ENCODE results near the gene SASS6.

The SASS6 gene, protein sequence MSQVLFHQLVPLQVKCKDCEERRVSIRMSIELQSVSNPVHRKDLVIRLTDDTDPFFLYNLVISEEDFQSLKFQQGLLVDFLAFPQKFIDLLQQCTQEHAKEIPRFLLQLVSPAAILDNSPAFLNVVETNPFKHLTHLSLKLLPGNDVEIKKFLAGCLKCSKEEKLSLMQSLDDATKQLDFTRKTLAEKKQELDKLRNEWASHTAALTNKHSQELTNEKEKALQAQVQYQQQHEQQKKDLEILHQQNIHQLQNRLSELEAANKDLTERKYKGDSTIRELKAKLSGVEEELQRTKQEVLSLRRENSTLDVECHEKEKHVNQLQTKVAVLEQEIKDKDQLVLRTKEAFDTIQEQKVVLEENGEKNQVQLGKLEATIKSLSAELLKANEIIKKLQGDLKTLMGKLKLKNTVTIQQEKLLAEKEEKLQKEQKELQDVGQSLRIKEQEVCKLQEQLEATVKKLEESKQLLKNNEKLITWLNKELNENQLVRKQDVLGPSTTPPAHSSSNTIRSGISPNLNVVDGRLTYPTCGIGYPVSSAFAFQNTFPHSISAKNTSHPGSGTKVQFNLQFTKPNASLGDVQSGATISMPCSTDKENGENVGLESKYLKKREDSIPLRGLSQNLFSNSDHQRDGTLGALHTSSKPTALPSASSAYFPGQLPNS

DNA sequence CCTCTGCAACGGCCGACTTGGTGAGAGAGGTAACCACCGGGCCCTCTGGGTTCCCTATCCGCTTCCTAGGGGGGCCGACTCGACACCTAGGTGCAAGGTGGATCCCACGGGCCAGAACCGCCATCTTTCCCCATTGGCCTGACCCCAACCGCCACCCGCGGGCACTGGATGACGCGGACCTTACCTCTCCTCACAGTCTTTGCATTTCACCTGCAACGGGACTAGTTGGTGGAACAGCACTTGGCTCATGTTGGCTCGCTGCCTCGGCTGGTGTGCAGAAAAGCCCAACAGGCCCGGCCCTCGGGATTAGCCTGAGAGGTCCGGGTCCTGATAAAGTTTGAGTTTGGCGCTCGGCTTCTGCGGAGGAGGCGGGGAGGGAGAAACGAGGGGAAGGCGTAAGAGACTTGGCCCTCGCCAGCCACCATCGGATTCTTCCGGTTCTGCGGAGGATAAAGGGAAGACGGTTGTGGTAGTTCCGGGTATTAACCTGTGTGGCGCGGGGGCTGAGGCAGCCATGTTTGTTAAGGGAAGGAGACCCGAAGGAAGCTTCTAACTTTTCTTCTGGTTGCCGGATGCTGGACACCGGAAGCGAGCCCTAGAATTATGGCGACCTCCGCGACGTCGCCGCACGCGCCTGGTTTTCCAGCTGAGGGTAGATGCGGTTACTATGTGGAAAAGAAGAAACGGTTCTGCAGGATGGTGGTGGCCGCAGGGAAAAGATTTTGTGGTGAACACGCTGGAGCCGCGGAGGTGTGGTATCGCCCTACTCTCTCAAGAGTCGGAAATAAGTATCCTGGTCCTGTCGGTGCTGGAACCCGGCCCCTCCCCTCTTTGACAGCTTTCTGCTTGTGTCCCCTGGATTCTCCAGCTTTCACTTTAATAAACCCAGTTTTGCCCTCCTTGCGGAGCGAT lies at the start of gene SASS6, which contains the start of gene TRMT13:
TSS of gene SASS6 (minus strand) at position 365 of the 912 bp plus-strand sequence. CDS start at position 249, 116 bp downstream.
TSS of gene TRMT13 (plus strand) at position 598 of the 912 bp plus-strand sequence. CDS start at position 604, 6 bp downstream.
- peak; percentile 98 for DNase-seq

DNA sequence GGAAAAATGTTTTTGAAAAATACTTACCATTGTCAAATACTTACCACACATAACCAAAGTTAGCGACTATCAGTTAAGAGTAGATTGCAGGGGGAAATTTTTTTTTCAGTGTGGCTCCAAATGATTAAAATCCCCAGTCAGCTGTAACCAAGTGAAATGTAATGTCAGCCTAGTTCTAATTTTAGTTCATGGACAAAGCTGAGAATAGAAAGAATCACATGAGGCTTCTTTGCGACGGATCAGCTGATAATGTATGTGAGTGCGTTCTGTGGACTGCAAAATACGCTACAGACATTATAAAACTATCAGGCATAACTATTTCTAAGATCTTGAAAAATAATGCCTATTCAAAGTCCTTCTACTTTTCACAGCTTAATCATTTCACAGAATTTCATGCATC lies 45.4 kb upstream of the SASS6 start, which contains the start of gene LRRC39:
TSS of gene LRRC39 (minus strand) at position 166 of the 400 bp plus-strand sequence. CDS start 9,740 bp downstream, outside the sequence.
- DNase-seq: no peak

DNA sequence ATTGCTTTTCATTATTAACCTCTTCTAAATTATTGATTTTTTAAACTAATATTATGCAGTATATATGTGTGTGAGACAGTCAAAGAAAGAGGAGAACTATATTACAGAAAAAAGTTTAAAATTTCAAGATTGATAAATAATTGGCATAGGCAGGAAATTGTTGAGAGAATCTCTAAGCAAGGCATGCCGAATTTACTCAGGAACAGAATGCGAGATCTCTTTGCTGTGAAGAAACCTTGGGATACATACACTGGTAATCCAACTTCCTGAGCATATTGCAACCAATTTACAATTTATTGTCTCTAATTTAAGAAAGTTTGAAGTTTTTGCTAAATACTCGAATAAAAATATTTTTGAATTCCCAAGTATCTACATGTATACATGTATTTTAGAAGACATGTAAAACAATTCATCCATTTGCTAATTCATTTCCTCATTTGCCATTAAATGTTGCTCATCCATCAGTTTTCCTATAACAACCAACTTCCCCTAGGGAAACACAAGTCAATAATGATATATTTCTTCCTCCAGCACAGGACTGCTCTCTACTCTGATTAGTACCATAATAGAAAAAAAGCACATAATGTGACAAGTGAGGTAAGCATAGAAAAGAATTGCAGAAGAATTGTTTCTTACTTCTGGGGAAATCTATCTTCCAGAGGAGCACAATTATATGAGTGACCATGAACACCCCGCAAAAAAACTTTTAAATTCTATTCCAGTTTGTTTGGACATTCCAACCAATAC lies 44.7 kb upstream of the SASS6 start:
- no peak for DNase-seq

DNA sequence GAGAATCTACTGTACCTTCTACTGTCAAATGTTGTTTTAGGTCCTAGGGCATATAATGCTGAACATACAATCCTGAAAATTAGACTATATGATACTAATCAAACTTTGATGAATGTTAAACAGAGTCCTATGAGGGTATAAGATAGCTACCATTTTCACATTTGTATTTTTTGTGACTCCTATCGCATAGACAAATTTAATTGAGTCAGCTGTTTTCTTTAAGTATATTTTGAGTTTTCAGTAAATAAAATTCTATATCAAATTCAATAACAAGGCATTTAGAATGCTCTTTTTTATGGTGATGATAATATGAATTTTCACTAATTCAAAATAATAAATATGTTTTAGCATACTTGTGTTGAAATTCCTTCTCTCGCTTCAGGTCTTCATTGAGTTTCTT lies 35.3 kb upstream of the SASS6 start:
- DNase-seq: no peak

DNA sequence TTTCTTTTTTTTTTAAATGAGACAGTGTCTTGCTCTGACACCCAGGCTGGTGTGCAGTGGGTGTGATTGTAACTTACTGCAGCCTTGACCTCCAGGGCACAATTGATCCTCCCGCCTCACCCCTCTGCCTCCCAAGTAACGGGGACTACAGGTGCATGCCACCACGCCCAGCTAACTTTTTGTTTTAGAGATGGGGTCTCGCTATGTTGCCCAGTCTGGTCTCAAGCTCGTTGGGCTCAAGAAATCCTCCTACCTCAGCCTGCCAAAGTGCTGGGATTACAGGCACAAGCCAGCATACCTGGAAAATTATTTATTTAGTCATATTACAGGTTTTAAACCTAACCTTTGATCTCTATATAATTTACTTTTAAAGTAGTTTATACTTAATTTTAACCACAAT lies 32.0 kb upstream of the SASS6 start:
- DNase-seq: no peak

DNA sequence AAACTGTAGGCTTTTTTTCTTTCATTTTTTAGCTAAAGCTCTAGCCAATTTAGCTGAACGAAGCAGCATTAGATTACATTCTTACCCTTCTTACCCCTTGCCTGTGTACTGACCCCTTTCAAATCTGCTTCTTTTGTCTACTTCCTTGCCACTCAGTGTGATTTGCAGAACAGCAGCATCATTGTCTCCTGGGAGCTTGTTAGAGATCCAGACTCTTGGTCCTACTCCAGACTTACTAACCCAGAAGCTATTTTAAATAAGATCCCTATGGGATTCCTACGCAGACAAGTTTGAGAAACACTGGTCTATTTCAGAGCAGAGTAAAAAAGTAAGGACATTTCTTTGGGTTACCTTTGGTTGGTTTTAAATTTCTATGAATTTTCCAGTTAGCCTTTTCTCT lies 31.5 kb upstream of the SASS6 start:
- DNase-seq: no peak

DNA sequence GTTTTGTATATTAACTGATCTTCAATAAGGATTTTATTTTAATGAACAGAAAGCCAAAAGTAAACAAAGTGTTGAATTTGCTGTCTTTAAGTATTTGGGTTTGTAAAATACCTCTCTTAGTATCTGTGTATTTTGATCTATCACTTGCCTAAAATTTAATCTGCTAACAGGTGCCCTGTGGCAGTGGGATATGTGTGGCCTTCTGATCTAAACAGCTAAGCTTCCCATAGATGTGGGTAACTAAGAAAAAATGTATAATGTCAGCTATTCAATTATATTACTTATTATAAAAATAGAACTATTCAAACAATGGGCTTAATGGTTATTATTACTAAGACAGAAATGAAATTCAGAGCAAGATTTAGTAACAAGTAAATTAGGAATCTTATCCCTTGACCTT lies 30.2 kb upstream of the SASS6 start:
- no peak for DNase-seq

DNA sequence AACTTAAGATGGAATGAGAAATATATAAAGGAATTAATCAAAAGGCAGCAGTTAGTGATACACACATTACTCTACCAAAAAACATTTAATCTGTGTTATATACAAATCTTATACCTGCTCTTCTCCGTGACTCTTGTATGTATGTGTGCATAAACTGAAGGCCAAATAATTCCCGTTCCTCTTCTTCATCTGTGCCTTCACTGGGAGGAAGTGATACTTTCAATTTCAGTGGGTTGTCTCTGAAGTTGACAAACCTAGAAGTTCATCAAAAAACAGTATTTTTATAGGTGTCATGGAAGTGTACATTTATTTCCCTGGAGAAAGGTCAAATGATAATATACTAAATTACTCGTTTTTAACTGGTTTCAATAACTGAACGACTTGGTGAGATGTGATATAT lies 19.5 kb upstream of the SASS6 start:
- no peak for DNase-seq

DNA sequence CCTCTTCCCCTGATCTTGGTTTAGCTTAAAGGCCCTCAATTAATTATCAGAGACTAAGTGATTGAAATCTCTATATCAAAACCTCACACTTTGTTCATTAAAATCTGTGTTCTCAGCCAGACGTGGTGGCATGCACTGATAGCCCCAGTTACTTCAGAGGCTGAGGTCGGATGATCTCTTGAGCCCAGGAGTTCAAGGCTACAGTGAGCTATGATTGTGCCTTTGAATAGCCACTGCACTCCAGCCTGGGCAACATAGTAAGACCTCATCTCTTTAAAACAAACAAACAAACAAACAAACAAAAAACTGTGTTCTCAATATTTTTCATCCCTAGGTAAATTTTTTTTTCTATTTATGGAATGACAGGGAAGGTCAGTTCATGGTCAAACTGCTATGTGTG lies 18.9 kb upstream of the SASS6 start:
- DNase-seq: no peak

DNA sequence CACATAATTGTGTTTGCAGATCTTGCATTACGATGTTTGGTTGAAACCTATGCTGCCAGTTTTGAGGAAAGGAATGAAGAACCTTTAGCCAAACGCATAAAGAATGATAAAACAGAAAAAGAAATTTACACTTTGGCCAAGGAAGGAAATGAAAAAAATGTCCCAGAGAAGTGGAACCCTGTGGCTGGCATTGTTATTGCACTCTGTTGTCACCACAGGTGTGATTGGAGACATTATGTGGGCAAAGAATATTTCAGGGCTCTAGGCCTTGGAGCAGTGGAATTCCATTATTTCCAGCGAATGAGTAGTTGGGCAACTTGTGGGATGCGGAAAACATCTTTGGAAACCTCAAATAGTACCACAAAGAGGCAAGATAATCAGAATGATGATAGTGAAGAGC lies 15.1 kb upstream of the SASS6 start:
- no peak for DNase-seq

DNA sequence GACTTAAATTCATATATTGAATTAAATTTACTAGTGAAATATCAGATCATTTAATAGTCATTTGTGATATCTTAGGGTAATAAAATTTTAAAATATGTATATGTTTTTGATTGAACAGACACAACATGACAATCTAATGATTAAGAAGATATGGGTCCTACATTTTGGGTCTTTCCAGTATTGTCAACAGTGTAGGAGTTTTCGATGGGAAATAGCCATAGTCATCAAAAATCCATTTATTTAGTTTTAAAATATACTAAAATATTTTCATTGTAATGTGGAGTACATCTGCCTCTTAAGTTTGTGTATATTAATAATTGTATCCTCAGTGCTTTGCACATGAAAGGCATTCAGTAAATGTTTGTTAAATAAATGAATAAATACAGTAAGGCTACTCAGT lies 14.2 kb upstream of the SASS6 start:
- DNase-seq: no peak

DNA sequence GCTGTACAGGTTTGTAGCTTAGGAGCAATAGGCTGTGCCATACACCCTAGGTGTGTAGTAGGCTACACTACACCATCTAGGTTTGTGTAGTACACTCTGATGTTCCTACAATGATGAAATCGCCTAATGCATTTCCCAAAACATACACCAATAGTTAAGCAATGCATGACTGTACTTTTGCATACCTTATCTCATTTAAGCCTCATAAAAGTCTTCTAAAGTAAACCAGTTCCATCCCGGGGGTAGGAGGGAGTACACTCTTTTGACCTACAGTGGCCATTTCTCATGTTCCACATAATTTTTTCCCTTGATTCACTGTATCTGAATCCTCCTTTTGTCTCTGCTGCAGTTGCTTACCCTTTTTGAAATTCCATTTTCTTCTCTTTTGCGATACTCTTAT lies 12.4 kb upstream of the SASS6 start:
- no peak for DNase-seq

DNA sequence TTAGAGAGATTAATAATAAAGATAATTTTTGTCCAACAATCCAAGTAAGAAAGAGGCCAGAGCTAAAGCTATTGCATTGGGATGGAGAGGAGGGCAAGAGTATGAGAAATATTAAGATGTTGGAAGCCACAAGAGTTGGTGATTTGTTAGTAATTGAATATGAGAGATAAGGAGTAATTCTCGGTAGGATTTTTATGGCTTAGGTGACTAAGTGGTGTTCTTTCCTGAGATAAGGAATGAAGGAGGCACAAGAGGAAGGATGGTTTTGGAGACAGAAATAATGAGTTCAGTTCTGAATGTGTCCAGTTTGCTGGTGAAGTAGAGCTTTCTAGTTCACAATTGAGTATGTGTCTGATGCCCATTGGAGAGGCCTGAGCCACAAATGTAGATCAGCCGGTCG lies 9.6 kb upstream of the SASS6 start:
- no peak for DNase-seq

DNA sequence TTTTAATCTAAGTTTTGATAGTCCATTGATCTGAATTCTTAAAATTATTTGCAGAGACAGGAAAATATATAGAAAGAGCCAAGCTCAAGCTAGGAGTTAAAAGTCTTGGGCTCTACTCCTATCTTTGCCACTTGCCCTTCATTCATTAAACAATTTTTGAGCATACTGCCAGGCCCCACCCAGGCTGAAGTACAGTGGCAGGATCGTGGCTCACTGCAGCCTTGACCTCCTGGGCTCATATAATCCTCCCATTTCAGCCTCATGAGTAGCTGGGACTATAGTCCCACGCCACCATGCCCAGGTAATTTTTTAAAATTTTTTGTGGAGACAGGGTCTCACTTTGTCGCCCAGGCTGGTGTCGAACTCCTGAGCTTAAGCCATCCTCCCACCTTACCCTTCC lies 8.5 kb upstream of the SASS6 start:
- no peak for DNase-seq

DNA sequence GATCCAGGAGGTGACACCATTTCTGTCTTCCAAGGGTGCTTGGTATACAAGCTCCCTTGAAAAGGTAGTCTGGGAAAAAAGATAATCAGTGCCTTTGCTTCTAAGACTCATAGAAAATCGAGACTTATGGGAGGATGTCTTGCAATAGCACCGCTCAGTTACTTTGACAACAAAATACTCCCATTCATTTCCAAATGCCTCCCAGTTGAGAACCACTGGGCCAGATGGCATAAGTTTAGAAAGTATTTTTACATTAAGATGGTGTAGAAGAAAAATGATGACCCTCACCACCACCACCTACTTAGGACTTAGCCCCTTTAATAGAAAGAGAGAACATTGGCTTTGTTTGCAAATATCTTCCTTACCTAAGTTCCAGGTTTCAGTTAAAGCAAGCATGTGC lies 4.9 kb upstream of the SASS6 start:
- no peak for DNase-seq

DNA sequence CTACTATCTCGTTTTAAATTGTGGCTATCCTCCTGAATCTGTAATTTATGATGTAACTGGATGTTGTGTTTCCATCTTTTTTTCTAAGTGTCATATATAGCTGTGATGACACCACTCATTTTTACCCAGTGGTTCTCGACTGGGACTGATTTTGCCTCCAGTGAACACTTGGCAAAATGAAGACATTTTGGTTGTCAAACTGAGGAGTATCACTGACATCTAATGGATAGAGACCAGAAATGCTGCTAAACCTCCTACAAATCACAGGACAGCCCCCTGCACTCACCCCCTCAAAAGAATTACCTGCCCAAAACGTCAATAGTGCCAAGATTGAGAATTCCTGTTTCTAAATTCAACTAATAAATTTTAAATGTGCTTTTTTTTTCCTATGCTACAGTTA lies 2.1 kb upstream of the SASS6 start:
- no peak for DNase-seq

DNA sequence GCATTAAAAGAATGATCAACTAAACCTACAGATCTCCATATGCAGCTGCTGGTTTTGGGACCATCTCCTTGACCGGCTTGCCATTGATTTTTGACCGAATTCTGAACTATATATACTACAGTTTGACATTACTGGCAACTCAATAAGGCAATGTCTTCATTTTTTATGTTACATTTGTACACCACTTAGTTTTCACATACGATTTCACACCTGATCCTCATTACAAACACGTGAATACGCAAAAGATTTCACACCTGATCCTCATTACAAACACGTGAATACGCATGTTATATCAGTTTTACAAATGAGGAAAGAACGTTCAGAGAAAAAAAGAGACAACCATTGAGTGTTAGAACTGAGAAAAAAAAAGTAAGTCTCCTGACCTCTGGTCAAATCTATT lies 1.1 kb downstream of the SASS6 start:
- no peak for DNase-seq

DNA sequence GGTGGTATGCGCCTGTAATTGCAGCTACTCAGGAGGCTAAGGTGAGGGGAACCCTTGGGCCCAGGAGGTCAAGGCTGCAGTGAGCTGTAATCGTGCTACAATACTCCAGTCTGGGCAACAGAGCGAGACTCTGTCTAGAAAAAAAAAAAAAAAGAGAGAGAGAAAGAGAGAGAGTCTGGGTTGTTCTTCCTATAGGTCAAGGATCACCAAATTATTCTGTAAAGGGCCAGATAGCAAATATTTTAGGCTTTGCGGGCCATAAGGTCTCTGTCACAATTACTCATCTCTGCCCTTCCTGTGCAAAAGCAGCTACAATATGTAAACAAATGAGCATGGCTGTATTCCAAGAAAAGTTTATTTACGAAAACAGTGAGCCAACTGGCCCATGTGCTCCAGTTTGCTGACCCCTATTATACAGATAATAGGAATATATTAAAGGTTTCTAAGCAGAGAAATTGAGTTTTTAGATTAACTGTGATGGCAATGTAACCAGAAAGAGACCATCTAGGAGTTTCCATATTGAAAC lies 2.1 kb downstream of the SASS6 start:
- no peak for DNase-seq

DNA sequence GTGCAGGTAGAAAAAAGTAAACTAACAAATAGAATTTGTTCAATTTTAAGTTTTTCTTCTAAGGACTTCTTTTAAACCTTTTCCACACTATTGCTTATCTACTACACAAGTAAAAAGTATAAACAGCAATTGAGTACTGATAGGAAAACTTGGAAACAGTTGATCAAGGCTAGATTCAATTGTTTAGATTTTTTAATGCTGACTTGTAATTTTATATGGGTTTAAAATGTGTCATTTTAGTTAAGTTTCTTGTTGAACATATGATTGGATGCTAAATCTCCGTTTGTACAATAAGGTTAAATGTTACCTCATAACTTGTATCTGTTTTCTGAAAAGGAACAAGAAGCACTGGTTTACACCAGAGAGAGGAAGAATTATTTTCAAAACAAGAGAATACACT lies 5.5 kb downstream of the SASS6 start:
- no peak for DNase-seq

DNA sequence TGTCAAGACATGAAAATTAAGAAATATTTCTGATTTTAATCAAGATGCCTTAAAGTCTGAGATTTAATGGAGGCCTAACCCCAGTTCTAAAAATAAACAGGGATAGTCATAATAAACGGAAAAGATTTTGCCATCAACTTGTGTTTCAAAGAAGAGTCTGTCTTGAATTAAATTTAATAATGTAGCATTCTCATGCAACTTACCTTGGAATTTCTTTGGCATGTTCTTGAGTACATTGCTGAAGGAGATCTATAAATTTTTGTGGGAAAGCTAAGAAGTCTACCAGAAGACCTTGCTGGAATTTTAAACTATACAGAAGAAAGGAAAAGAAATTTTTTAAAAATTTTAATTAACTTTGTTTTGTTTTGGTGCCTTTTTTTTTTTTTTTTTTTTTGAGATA lies 10.6 kb downstream of the SASS6 start:
- DNase-seq: no peak

DNA sequence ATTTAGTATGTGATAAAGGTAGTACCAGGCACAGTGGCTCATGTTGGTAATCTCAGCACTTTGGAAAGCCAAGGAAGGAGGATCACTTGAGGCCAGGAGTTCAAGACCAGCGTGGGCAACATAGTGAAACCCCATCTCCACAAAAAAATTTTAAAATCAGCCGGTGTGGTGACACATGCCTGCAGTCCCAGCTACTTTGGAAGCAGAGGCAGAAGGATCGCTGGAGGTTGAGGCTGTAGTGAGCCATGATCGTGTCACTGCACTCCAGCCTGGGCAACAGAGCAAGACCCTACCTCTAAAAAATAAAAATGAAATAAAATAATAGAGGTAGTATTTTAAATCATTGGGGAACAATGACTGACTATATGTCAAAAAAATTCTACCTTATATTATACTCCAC lies 17.2 kb downstream of the SASS6 start:
- no peak for DNase-seq

DNA sequence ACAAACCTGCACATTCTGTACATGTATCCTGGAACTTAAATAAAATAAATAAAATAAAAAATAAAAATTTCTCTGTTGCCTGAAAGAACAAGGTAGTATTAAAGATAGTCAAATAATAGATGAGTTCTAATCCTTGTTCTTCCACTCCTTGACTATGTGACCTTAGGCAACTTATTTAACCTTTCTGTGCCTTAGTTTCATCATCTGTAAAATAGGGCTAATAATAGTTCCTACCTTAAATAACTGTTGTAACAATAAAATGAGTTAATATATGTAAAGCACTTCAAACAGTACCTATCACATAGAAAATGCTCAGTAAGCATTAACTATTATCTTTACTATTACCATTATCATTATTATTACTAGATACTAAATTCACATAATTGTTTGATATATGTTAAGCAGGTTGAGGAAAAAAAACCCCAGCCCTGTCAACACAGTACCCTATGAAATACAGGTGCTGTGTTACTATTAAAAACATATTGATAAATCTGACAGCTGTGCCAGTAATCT lies 23.1 kb downstream of the SASS6 start:
- no peak for DNase-seq

Measured in CD4-positive, alpha-beta T cell treated with Interleukin-4 for 4 hours (primary cell).